Skeletal muscle satellite cell (primary cell): ENCODE results near the gene AHR.

Source experiments
- H3K27me3 ChIP-seq: 2 replicates; pipeline ENCODE4 v1.7.0; 2013; ENCODE audit warnings: low read length; ENCODE audit not compliant: control insufficient read depth, insufficient read depth
- H3K36me3 ChIP-seq: 2 replicates; pipeline ENCODE4 v1.7.0; 2013; ENCODE audit warnings: mild to moderate bottlenecking, control low read depth, low read length; ENCODE audit not compliant: insufficient read depth
- H3K4me1 ChIP-seq: 2 replicates; pipeline ENCODE4 v1.7.0; 2013; ENCODE audit warnings: low read length; ENCODE audit not compliant: control insufficient read depth, insufficient read depth
- H3K4me2 ChIP-seq: 2 replicates; pipeline ENCODE4 v1.7.0; 2013; ENCODE audit warnings: mild to moderate bottlenecking, low read length
- H3K4me3 ChIP-seq: 2 replicates; pipeline ENCODE4 v1.7.0; 2013; ENCODE audit warnings: low read length
- H3K9ac ChIP-seq: 2 replicates; pipeline ENCODE4 v1.7.0; 2013; ENCODE audit warnings: mild to moderate bottlenecking, low read depth, low read length, moderate library complexity
- H3K9me3 ChIP-seq: replicated peaks from 2 replicates; pipeline ENCODE4 v1.7.0; 2013; ENCODE audit warnings: mild to moderate bottlenecking, control low read depth, low read length

AHR gene

DNA sequence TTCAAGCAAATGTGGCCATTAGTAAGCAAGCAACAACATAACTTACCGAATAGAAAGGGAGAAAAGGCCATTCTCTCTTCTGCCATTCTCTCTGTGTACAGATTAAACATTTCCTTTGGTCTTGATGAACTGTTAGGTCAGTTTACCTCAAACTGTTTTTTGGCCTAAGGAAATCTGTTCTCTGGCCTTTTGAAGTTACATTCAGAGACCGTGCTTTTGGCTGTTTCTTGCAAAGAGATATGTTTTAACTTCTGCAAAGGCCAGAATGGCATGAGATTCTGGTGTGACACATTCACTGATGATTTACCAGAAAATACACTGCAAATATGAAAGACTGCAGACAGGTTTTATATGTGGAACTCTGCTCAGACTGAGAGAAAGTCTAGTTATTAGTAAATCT is 22.2 kb downstream of the AHR start:
- H3K9me3 ChIP-seq: no peaks in the 10 kb centered on the region
- peaks cover 44% of the 10 kb centered on the region for H3K4me1 ChIP-seq

GRCh38 chr7:17325364-17325763 is 26.9 kb downstream of the AHR start:
- H3K9ac ChIP-seq: no peak overlapping the region
- no peak overlapping the region for H3K4me3 ChIP-seq
- H3K9me3 ChIP-seq: no peaks in the 10 kb centered on the region
- H3K36me3 ChIP-seq: peaks cover 64% of the 10 kb centered on the region
- H3K4me2 ChIP-seq: no peak overlapping the region
- H3K27me3 ChIP-seq: no peaks in the 10 kb centered on the region
- peaks cover 14% of the 10 kb centered on the region for H3K4me1 ChIP-seq

More for the DNA sequence above, 22.2 kb downstream of the AHR start:
- Histone ChIP-seq H3K4me2 (no peak overlapping the region), H3K4me3 (no peak overlapping the region), H3K27me3 (no peaks in the 10 kb centered on the region), H3K36me3 (peaks cover 44% of the 10 kb centered on the region), H3K9ac (no peak overlapping the region)

GRCh38 chr7:17326378-17326777 is 27.9 kb downstream of the AHR start:
- Histone ChIP-seq H3K9ac (no peak overlapping the region), H3K9me3 (no peaks in the 10 kb centered on the region), H3K36me3 (peaks cover 73% of the 10 kb centered on the region), H3K27me3 (no peaks in the 10 kb centered on the region), H3K4me3 (no peak overlapping the region), H3K4me2 (no peak overlapping the region), H3K4me1 (peaks cover 9% of the 10 kb centered on the region)

- Histone ChIP-seq H3K9me3 (no peaks in the 10 kb centered on the region), H3K9ac (no peak overlapping the region), H3K4me2 (no peak overlapping the region), H3K27me3 (no peaks in the 10 kb centered on the region), H3K36me3 (peaks cover 77% of the 10 kb centered on the region), H3K4me1 (peaks cover 24% of the 10 kb centered on the region), H3K4me3 (no peak overlapping the region)
Observed at GRCh38 chr7:17328641-17329040, 30.2 kb downstream of the AHR start.

GRCh38 chr7:17329440-17329839 is 31.0 kb downstream of the AHR start:
- H3K4me3 ChIP-seq: no peak overlapping the region
- H3K27me3 ChIP-seq: no peaks in the 10 kb centered on the region
- no peak overlapping the region for H3K9ac ChIP-seq
- no peak overlapping the region for H3K4me2 ChIP-seq
- no peaks in the 10 kb centered on the region for H3K9me3 ChIP-seq
- peaks cover 79% of the 10 kb centered on the region for H3K36me3 ChIP-seq
- H3K4me1 ChIP-seq: peaks cover 27% of the 10 kb centered on the region

DNA sequence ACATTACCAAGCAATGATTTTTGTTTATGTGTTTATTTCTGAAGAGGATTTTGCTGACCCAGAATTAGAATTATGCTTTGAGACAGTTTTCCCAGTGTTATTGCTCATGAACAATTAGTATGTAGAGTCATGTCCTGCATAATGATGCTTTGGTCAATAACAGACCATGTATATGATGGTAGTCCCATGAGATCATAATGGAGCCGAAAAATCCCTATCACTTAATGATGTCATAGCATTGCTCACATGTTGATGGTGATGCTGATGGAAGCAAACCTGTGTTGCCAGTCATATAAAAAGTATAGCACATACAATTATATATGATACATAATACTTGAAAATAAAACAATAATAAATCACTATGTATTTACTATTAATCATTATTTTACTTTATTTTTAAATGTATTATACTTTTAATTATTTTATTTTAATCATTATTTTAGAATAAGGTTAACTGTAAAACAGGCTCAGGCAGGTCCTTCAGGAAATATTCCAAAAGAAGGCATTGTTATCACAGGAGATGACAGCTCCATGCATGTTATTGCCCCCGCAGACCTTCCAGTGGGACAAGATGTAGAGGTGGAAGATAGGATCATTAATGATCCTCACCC is 33.5 kb downstream of the AHR start:
- Histone ChIP-seq H3K36me3 (peaks cover 79% of the 10 kb centered on the region), H3K9ac (no peak overlapping the region), H3K27me3 (no peaks in the 10 kb centered on the region), H3K4me3 (no peak overlapping the region), H3K9me3 (no peaks in the 10 kb centered on the region), H3K4me1 (peaks cover 18% of the 10 kb centered on the region), H3K4me2 (no peak overlapping the region)

GRCh38 chr7:17333221-17333620 is 34.8 kb downstream of the AHR start:
- Histone ChIP-seq H3K4me1 (peaks cover 18% of the 10 kb centered on the region), H3K4me2 (peak overlapping the region; percentile 50), H3K9ac (peak overlapping the region; percentile 4), H3K4me3 (peak overlapping the region; percentile 7), H3K27me3 (no peaks in the 10 kb centered on the region), H3K9me3 (no peaks in the 10 kb centered on the region), H3K36me3 (peaks cover 72% of the 10 kb centered on the region)

- no peaks in the 10 kb centered on the region for H3K27me3 ChIP-seq
- H3K9me3 ChIP-seq: no peaks in the 10 kb centered on the region
- no peak overlapping the region for H3K9ac ChIP-seq
- H3K4me2 ChIP-seq: no peak overlapping the region
- H3K4me3 ChIP-seq: no peak overlapping the region
- peaks cover 34% of the 10 kb centered on the region for H3K4me1 ChIP-seq
- H3K36me3 ChIP-seq: peaks cover 72% of the 10 kb centered on the region
Observed at GRCh38 chr7:17336168-17336567, 37.7 kb downstream of the AHR start.

GRCh38 chr7:17339139-17339538 is 40.7 kb downstream of the AHR start:
- no peak overlapping the region for H3K9ac ChIP-seq
- H3K4me1 ChIP-seq: peaks cover 16% of the 10 kb centered on the region
- no peaks in the 10 kb centered on the region for H3K27me3 ChIP-seq
- H3K4me3 ChIP-seq: no peak overlapping the region
- H3K4me2 ChIP-seq: no peak overlapping the region
- H3K36me3 ChIP-seq: peaks cover 65% of the 10 kb centered on the region
- no peaks in the 10 kb centered on the region for H3K9me3 ChIP-seq

DNA sequence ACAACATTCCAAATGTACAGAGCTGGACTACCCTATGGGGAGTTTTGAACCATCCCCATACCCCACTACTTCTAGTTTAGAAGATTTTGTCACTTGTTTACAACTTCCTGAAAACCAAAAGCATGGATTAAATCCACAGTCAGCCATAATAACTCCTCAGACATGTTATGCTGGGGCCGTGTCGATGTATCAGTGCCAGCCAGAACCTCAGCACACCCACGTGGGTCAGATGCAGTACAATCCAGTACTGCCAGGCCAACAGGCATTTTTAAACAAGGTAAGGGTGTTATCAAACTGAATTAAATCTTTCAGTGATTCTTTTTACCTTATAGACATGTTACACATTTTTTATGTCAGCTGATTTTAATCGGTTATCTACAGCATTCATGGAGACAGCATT is 41.5 kb downstream of the AHR start:
- Histone ChIP-seq H3K27me3 (no peaks in the 10 kb centered on the region), H3K36me3 (peaks cover 59% of the 10 kb centered on the region)

GRCh38 chr7:17340655-17341054 is 42.2 kb downstream of the AHR start:
- Histone ChIP-seq H3K9ac (no peak overlapping the region), H3K27me3 (no peaks in the 10 kb centered on the region), H3K9me3 (no peaks in the 10 kb centered on the region), H3K36me3 (peaks cover 55% of the 10 kb centered on the region), H3K4me1 (peaks cover 16% of the 10 kb centered on the region), H3K4me2 (no peak overlapping the region), H3K4me3 (no peak overlapping the region)

More for the DNA sequence above, 41.5 kb downstream of the AHR start:
- Histone ChIP-seq H3K4me3 (no peak overlapping the region), H3K4me1 (peaks cover 16% of the 10 kb centered on the region), H3K4me2 (no peak overlapping the region), H3K9ac (no peak overlapping the region), H3K9me3 (no peaks in the 10 kb centered on the region)

DNA sequence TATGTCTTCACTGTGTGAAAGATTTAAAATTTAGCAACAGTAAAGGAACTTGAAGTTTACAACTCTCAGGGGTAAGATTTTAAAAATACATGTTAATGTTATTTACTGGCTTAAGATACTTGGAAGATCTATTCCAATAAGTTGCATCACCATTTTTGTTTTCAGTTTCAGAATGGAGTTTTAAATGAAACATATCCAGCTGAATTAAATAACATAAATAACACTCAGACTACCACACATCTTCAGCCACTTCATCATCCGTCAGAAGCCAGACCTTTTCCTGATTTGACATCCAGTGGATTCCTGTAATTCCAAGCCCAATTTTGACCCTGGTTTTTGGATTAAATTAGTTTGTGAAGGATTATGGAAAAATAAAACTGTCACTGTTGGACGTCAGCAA is 44.3 kb downstream of the AHR start:
- no peaks in the 10 kb centered on the region for H3K9me3 ChIP-seq
- no peak overlapping the region for H3K4me2 ChIP-seq
- peaks cover 53% of the 10 kb centered on the region for H3K36me3 ChIP-seq
- no peak overlapping the region for H3K9ac ChIP-seq
- H3K4me3 ChIP-seq: no peak overlapping the region
- H3K4me1 ChIP-seq: peaks cover 21% of the 10 kb centered on the region
- no peaks in the 10 kb centered on the region for H3K27me3 ChIP-seq
